ENCODE data around the gene MBP. TPM values are rescaled to one million over a fixed set of nuclear protein-coding genes. Genes with fewer than 3 reads are reported as not detected.

Gene MBP
- total RNA-seq, 2 donors from 2014 or later: 15.4 to 15.8 TPM

- H3K4me3 ChIP-seq: no peak overlapping the region
- no peaks in the 10 kb centered on the region for H3K9me3 ChIP-seq
- no peak for TF ChIP-seq CTCF (IDR thresholded peaks at IDR 0.05)
- H3K27me3 ChIP-seq: no peaks in the 10 kb centered on the region
- peaks cover 0 to 12% of the 10 kb centered on the region in 2 donors for H3K4me1 ChIP-seq
- no peaks in the 10 kb centered on the region for H3K36me3 ChIP-seq
- DNase-seq (ENCODE audit: low spot score): no peak
- peak overlapping the region in 1 of 2 donors; percentile 45 for H3K27ac ChIP-seq
These were observed 13.3 kb downstream of the MBP start for GRCh38 chr18:77119101-77119850.

GRCh38 chr18:77118256-77119090 is 14.1 kb downstream of the MBP start:
- Histone ChIP-seq H3K36me3 (no peaks in the 10 kb centered on the region), H3K4me3 (no peak overlapping the region), H3K27ac (peak overlapping the region in 1 of 2 donors; percentile 45), H3K9me3 (no peaks in the 10 kb centered on the region), H3K27me3 (no peaks in the 10 kb centered on the region), H3K4me1 (peaks cover 0 to 20% of the 10 kb centered on the region in 2 donors)
- no peak for DNase-seq (ENCODE audit: low spot score)
- TF ChIP-seq CTCF (IDR thresholded peaks at IDR 0.05): no peak

- H3K9me3 ChIP-seq: no peaks in the 10 kb centered on the region
- TF ChIP-seq CTCF (IDR thresholded peaks at IDR 0.05): no peak
- peaks cover 0 to 32% of the 10 kb centered on the region in 2 donors for H3K4me1 ChIP-seq
- peak overlapping the region in 1 of 2 donors; percentile 91 for H3K27ac ChIP-seq
- no peaks in the 10 kb centered on the region for H3K36me3 ChIP-seq
- H3K27me3 ChIP-seq: no peaks in the 10 kb centered on the region
- no peak for DNase-seq (ENCODE audit: low spot score)
- H3K4me3 ChIP-seq: no peak overlapping the region
These were observed 16.1 kb downstream of the MBP start for GRCh38 chr18:77116201-77117080.

- no peaks in the 10 kb centered on the region for H3K9me3 ChIP-seq
- no peaks in the 10 kb centered on the region for H3K27me3 ChIP-seq
- no peak for TF ChIP-seq CTCF (IDR thresholded peaks at IDR 0.05)
- peaks cover 0 to 42% of the 10 kb centered on the region in 2 donors for H3K4me1 ChIP-seq
- H3K4me3 ChIP-seq: no peak overlapping the region
- no peak for DNase-seq (ENCODE audit: low spot score)
- H3K36me3 ChIP-seq: no peaks in the 10 kb centered on the region
- peak overlapping the region; percentile 91 to 98 for H3K27ac ChIP-seq
These were observed 17.2 kb downstream of the MBP start for GRCh38 chr18:77115192-77115953.

Data from right atrium auricular region (tissue), 2 donors.